ENCODE measurements around the gene DENND11.

Gene DENND11

GRCh38 chr7:141704741-141705140 lies 2.8 kb upstream of the DENND11 start:
- Histone ChIP-seq H3K9me3 (ENCODE audit: control insufficient read depth in 1 of 2, low read length in 2 of 2) (no peaks in the 10 kb centered on the region), H3K27ac (ENCODE audit: low read length) (no peak overlapping the region), H3K4me1 (ENCODE audit: control insufficient read depth in 1 of 2, insufficient read depth in 2 of 2, low read length in 2 of 2) (peaks cover 14 to 17% of the 10 kb centered on the region in 2 donors), H3K36me3 (ENCODE audit: control insufficient read depth in 1 of 2, insufficient read depth in 2 of 2, low read length in 2 of 2) (no peaks in the 10 kb centered on the region), H3K27me3 (ENCODE audit: low read depth, low read length) (no peaks in the 10 kb centered on the region), H3K4me3 (ENCODE audit: low read depth in 1 of 2, low read length in 2 of 2) (no peak overlapping the region)

- no peak overlapping the region for H3K4me3 ChIP-seq (ENCODE audit: low read depth in 1 of 2, low read length in 2 of 2)
Measured at GRCh38 chr7:141704112-141704511, 2.1 kb upstream of the DENND11 start.

GRCh38 chr7:141702892-141703291 lies 926 bp upstream of the DENND11 start:
- Histone ChIP-seq H3K9me3 (ENCODE audit: control insufficient read depth in 1 of 2, low read length in 2 of 2) (no peaks in the 10 kb centered on the region), H3K4me3 (ENCODE audit: low read depth in 1 of 2, low read length in 2 of 2) (no peak overlapping the region), H3K4me1 (ENCODE audit: control insufficient read depth in 1 of 2, insufficient read depth in 2 of 2, low read length in 2 of 2) (peaks cover 14 to 17% of the 10 kb centered on the region in 2 donors), H3K27ac (ENCODE audit: low read length) (no peak overlapping the region), H3K27me3 (ENCODE audit: low read depth, low read length) (no peaks in the 10 kb centered on the region), H3K36me3 (ENCODE audit: control insufficient read depth in 1 of 2, insufficient read depth in 2 of 2, low read length in 2 of 2) (no peaks in the 10 kb centered on the region)

More at GRCh38 chr7:141704112-141704511, 2.1 kb upstream of the DENND11 start:
- no peak overlapping the region for H3K27ac ChIP-seq (ENCODE audit: low read length)
- no peaks in the 10 kb centered on the region for H3K27me3 ChIP-seq (ENCODE audit: low read depth, low read length)
- H3K9me3 ChIP-seq (ENCODE audit: control insufficient read depth in 1 of 2, low read length in 2 of 2): no peaks in the 10 kb centered on the region
- no peaks in the 10 kb centered on the region for H3K36me3 ChIP-seq (ENCODE audit: control insufficient read depth in 1 of 2, insufficient read depth in 2 of 2, low read length in 2 of 2)
- peaks cover 14 to 17% of the 10 kb centered on the region in 2 donors for H3K4me1 ChIP-seq (ENCODE audit: control insufficient read depth in 1 of 2, insufficient read depth in 2 of 2, low read length in 2 of 2)

GRCh38 chr7:141701489-141702046 lies 398 bp downstream of the DENND11 start:
- Histone ChIP-seq H3K4me1 (ENCODE audit: control insufficient read depth in 1 of 2, insufficient read depth in 2 of 2, low read length in 2 of 2) (peaks cover 14 to 17% of the 10 kb centered on the region in 2 donors), H3K27me3 (ENCODE audit: low read depth, low read length) (no peaks in the 10 kb centered on the region), H3K4me3 (ENCODE audit: low read depth in 1 of 2, low read length in 2 of 2) (peak overlapping the region in 1 of 2 donors; percentile 68), H3K36me3 (ENCODE audit: control insufficient read depth in 1 of 2, insufficient read depth in 2 of 2, low read length in 2 of 2) (no peaks in the 10 kb centered on the region), H3K27ac (ENCODE audit: low read length) (no peak overlapping the region), H3K9me3 (ENCODE audit: control insufficient read depth in 1 of 2, low read length in 2 of 2) (no peaks in the 10 kb centered on the region)

- H3K4me3 ChIP-seq (ENCODE audit: low read depth in 1 of 2, low read length in 2 of 2): peak overlapping the region; percentile 59 to 68
- peak overlapping the region; percentile 21 for H3K27ac ChIP-seq (ENCODE audit: low read length)
- no peaks in the 10 kb centered on the region for H3K27me3 ChIP-seq (ENCODE audit: low read depth, low read length)
- no peaks in the 10 kb centered on the region for H3K36me3 ChIP-seq (ENCODE audit: control insufficient read depth in 1 of 2, insufficient read depth in 2 of 2, low read length in 2 of 2)
- H3K4me1 ChIP-seq (ENCODE audit: control insufficient read depth in 1 of 2, insufficient read depth in 2 of 2, low read length in 2 of 2): peaks cover 14 to 17% of the 10 kb centered on the region in 2 donors
- H3K9me3 ChIP-seq (ENCODE audit: control insufficient read depth in 1 of 2, low read length in 2 of 2): no peaks in the 10 kb centered on the region
Measured at GRCh38 chr7:141700848-141701371, 1.1 kb downstream of the DENND11 start.

- Histone ChIP-seq H3K27me3 (ENCODE audit: low read depth, low read length) (no peaks in the 10 kb centered on the region), H3K4me3 (ENCODE audit: low read depth in 1 of 2, low read length in 2 of 2) (peak overlapping the region; percentile 59 to 68), H3K4me1 (ENCODE audit: control insufficient read depth in 1 of 2, insufficient read depth in 2 of 2, low read length in 2 of 2) (peaks cover 14 to 17% of the 10 kb centered on the region in 2 donors), H3K27ac (ENCODE audit: low read length) (peak overlapping the region; percentile 21), H3K36me3 (ENCODE audit: control insufficient read depth in 1 of 2, insufficient read depth in 2 of 2, low read length in 2 of 2) (no peaks in the 10 kb centered on the region), H3K9me3 (ENCODE audit: control insufficient read depth in 1 of 2, low read length in 2 of 2) (no peaks in the 10 kb centered on the region)
Measured at GRCh38 chr7:141700296-141700847, 1.6 kb downstream of the DENND11 start.

- Histone ChIP-seq H3K9me3 (ENCODE audit: control insufficient read depth in 1 of 2, low read length in 2 of 2) (no peaks in the 10 kb centered on the region), H3K4me1 (ENCODE audit: control insufficient read depth in 1 of 2, insufficient read depth in 2 of 2, low read length in 2 of 2) (peaks cover 14 to 17% of the 10 kb centered on the region in 2 donors), H3K27me3 (ENCODE audit: low read depth, low read length) (no peaks in the 10 kb centered on the region), H3K27ac (ENCODE audit: low read length) (no peak overlapping the region), H3K4me3 (ENCODE audit: low read depth in 1 of 2, low read length in 2 of 2) (no peak overlapping the region), H3K36me3 (ENCODE audit: control insufficient read depth in 1 of 2, insufficient read depth in 2 of 2, low read length in 2 of 2) (no peaks in the 10 kb centered on the region)
Measured at GRCh38 chr7:141699860-141700259, 2.1 kb downstream of the DENND11 start.

GRCh38 chr7:141698247-141699015 lies 3.5 kb downstream of the DENND11 start:
- H3K9me3 ChIP-seq (ENCODE audit: control insufficient read depth in 1 of 2, low read length in 2 of 2): no peaks in the 10 kb centered on the region
- no peaks in the 10 kb centered on the region for H3K27me3 ChIP-seq (ENCODE audit: low read depth, low read length)
- H3K27ac ChIP-seq (ENCODE audit: low read length): no peak overlapping the region
- H3K4me1 ChIP-seq (ENCODE audit: control insufficient read depth in 1 of 2, insufficient read depth in 2 of 2, low read length in 2 of 2): peaks cover 14 to 17% of the 10 kb centered on the region in 2 donors
- H3K36me3 ChIP-seq (ENCODE audit: control insufficient read depth in 1 of 2, insufficient read depth in 2 of 2, low read length in 2 of 2): no peaks in the 10 kb centered on the region
- H3K4me3 ChIP-seq (ENCODE audit: low read depth in 1 of 2, low read length in 2 of 2): no peak overlapping the region

GRCh38 chr7:141697211-141697871 lies 4.6 kb downstream of the DENND11 start:
- H3K4me3 ChIP-seq (ENCODE audit: low read depth in 1 of 2, low read length in 2 of 2): no peak overlapping the region
- no peaks in the 10 kb centered on the region for H3K36me3 ChIP-seq (ENCODE audit: control insufficient read depth in 1 of 2, insufficient read depth in 2 of 2, low read length in 2 of 2)
- no peaks in the 10 kb centered on the region for H3K27me3 ChIP-seq (ENCODE audit: low read depth, low read length)
- no peak overlapping the region for H3K27ac ChIP-seq (ENCODE audit: low read length)
- H3K9me3 ChIP-seq (ENCODE audit: control insufficient read depth in 1 of 2, low read length in 2 of 2): no peaks in the 10 kb centered on the region
- H3K4me1 ChIP-seq (ENCODE audit: control insufficient read depth in 1 of 2, insufficient read depth in 2 of 2, low read length in 2 of 2): peaks cover 7 to 10% of the 10 kb centered on the region in 2 donors

GRCh38 chr7:141696348-141696747 lies 5.6 kb downstream of the DENND11 start:
- Histone ChIP-seq H3K4me3 (ENCODE audit: low read depth in 1 of 2, low read length in 2 of 2) (no peak overlapping the region), H3K27me3 (ENCODE audit: low read depth, low read length) (no peaks in the 10 kb centered on the region), H3K27ac (ENCODE audit: low read length) (no peak overlapping the region), H3K9me3 (ENCODE audit: control insufficient read depth in 1 of 2, low read length in 2 of 2) (no peaks in the 10 kb centered on the region), H3K36me3 (ENCODE audit: control insufficient read depth in 1 of 2, insufficient read depth in 2 of 2, low read length in 2 of 2) (no peaks in the 10 kb centered on the region), H3K4me1 (ENCODE audit: control insufficient read depth in 1 of 2, insufficient read depth in 2 of 2, low read length in 2 of 2) (peaks cover 7 to 8% of the 10 kb centered on the region in 2 donors)

GRCh38 chr7:141695803-141696289 lies 6.1 kb downstream of the DENND11 start:
- Histone ChIP-seq H3K4me3 (ENCODE audit: low read depth in 1 of 2, low read length in 2 of 2) (no peak overlapping the region), H3K36me3 (ENCODE audit: control insufficient read depth in 1 of 2, insufficient read depth in 2 of 2, low read length in 2 of 2) (no peaks in the 10 kb centered on the region), H3K27me3 (ENCODE audit: low read depth, low read length) (no peaks in the 10 kb centered on the region), H3K9me3 (ENCODE audit: control insufficient read depth in 1 of 2, low read length in 2 of 2) (no peaks in the 10 kb centered on the region), H3K4me1 (ENCODE audit: control insufficient read depth in 1 of 2, insufficient read depth in 2 of 2, low read length in 2 of 2) (peaks cover 6% of the 10 kb centered on the region in 2 donors), H3K27ac (ENCODE audit: low read length) (no peak overlapping the region)

Measured in muscle layer of duodenum (tissue), 2 donors.